NCI-H128 (cell line): ENCODE measurements around the gene PRSS21.

Experiments used
- DNase-seq: peaks from one replicate; lab custom pipeline; 2025; ENCODE audit not compliant: unreplicated experiment; lab: John Stamatoyannopoulos, UW

Gene PRSS21

GRCh38 chr16:2779978-2780898 lies 36.8 kb upstream of the PRSS21 start:
- DNase-seq = no peak

DNA sequence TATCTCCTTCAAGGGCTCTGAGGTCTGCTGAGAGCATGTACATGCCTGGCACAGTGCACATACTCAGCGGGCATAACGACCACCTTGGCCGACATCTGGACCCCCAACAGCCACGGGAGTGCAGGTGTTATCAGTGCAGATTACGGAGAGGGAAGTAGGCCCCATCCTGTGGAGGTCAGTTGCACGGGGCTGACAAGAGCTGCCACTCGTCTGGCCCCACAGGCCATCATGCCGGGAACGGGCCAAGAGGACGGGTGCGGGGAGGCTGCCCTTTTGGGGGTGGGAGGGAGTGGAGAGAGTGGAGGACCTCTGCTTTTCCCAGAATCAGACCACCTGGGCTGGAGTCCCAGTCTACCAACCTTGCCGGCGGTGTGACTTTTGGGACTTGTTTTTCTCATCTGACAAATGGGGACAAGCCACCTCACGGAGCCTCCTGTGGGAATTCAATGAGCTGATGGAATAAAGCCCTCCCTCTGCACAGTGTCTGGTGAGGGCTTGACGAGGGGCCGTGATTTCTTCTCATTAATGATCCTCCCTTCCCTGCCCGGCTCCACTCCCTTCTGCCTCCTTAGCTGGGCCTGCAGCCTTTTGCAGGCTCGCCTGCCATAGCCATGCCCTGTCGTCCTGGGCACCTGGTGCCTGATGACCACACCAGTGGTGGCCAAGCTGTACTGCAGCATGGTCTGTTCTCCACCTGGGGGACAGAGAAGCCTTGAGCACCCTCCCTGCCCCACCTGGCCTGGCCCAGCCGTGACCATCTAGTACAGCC lies 34.3 kb upstream of the PRSS21 start:
- DNase-seq = no peak

GRCh38 chr16:2783581-2784357 lies 33.3 kb upstream of the PRSS21 start:
- DNase-seq = no peak

GRCh38 chr16:2784358-2785100 lies 32.5 kb upstream of the PRSS21 start:
- no peak for DNase-seq

DNA sequence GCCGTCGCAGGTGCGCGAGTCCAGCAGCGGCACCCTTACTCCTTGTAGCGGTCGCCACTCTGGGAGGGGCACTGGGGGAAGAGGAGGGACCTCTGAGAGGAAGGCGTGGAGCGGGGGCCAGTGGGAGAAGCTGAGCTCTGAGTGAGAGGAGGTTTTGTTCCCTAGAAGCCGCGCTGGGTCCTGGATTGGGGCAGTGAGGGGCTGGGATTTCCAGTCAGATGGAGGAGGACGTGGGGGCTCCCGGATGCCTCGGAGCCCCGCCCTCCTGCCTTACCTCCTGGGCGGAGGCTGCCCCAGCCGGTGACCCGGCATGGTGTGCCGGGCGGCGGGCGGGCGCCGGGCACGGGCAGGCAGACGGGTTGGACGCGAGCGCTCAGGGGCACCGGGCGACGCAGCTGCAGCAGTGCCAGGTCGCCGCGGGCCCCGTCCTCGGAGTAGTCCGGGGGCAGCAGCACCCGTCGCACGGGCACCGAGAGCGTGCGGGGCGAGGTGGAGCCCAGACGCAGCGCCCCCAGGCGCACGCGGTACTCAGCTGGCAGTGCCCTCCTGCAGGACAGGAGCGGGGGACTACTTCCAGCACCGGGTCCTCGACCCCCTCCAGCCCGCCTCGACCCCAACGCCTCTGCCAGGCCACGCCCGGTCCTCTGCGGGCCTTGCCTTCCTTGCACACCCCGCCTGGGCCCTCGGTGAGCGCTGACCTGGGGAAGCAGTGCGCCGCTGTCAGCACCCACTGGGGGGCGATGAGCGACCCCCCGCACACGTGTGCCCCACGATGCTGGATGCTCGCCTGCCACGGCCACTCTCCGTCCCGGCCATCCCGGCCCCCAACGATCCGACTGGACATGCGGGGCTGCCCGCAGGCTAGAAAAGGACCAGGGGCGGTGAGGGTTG lies 31.7 kb upstream of the PRSS21 start:
- no peak for DNase-seq

DNA sequence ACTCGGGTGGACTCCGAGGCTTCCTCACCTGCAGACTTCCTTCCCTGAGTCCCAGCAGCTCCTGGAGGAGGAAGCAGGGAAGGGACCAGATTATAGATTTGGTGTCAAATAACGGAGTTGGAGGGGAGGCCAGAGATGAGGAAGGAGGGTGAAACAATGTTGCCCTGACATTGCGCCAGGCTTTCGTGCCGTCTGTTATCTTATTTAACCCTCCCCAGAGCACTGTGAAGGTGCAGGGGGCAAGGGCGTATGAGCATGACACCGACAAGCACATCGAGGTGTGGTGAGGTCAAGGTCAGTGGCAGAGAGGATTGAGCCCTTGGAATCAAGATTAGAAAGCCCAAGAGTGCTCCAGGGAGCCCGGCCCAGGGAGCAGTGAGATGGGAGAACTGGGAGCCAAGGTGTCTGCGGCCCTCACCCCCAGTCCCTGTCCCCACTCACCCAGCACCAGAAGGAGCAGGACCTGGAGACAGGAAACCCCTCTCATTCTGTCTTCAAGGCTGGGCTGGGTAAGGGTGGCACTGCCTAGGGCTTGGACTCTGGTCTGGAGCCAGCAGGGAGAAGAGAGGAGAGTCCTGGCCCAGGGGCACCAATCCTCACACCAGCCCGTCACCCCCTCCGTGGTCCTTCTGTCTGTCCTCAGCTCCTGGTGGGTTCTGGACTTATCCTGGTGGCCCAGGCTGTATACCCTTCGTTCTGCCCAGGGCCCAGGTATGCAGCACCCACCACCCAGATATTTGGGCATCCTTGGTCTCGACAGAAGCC lies 30.8 kb upstream of the PRSS21 start:
- no peak for DNase-seq

- no peak for DNase-seq
These were observed 30.2 kb upstream of the PRSS21 start for GRCh38 chr16:2786826-2787151.

GRCh38 chr16:2787406-2787805 lies 29.6 kb upstream of the PRSS21 start, which contains the start of gene PRSS33:
Gene PRSS33, minus strand, starts transcription at chr16:2787560. Its CDS starts 1,013 bp downstream, at chr16:2786547.
- DNase-seq = no peak

DNA sequence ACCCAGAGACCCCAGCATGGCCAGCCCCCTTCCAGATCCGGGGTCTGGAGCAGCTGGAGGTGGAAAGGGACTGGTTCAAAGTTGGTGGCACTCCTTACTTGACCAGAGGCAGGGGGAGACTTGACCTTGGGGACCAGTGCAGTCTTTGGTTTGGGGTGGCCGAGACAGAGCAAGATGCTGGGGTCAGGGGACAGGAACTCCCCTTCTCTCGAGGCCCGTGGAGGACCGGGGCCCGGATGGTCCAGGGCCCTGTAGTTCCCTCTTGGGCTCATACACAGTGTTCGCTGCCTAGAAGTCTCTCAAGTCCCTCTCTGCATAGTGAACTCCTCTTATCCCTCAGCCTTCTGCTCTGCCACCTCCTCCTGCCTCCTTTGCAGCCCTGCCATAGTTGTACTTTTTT lies 29.1 kb upstream of the PRSS21 start:
- no peak for DNase-seq

- DNase-seq = no peak
These were observed 26.4 kb upstream of the PRSS21 start for GRCh38 chr16:2790631-2791030.

GRCh38 chr16:2791174-2791573 lies 25.9 kb upstream of the PRSS21 start:
- DNase-seq = no peak

DNA sequence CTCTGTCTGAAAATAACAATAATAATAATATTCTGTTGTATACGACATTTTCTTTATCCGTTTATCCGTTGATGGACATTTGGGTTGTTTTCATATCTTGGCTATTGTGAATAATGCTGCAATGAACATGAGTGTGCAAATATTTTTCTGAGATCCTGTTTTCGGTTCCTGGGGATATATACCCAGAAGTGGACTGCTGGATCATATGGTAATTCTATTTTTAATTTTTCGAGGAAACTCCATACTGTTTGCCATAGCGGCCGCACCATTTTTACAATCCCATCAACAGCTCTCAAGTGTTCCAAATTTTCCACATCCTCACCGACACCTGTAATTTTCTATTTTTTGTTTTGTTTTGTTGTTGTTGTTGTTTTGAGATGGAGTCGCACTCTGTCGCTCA lies 24.1 kb upstream of the PRSS21 start:
- DNase-seq = no peak

GRCh38 chr16:2795395-2796143 lies 21.5 kb upstream of the PRSS21 start:
- no peak for DNase-seq

- no peak for DNase-seq
These were observed 18.3 kb upstream of the PRSS21 start for GRCh38 chr16:2798723-2799204.

DNA sequence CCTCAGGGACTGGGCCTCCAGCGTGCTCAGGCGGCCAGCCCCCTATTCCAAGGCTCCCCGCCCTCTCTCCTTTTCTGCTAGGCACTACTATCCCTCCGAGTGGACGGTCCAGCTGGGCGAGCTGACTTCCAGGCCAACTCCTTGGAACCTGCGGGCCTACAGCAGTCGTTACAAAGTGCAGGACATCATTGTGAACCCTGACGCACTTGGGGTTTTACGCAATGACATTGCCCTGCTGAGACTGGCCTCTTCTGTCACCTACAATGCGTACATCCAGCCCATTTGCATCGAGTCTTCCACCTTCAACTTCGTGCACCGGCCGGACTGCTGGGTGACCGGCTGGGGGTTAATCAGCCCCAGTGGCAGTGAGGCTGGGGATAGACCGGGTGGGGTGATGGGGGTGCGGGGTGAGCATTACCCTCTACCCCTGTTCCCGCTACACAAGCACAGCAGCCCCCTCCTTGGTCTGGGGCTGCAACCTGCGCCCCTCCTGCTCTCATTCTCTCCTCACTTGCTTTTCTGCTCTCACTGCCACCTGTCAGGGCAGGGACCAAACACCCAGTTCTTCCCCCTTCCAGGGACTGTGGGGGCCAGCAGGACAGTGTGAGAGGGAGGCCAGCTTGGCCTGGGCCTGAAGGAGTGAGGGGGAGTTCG lies 17.7 kb upstream of the PRSS21 start:
- DNase-seq = no peak

DNA sequence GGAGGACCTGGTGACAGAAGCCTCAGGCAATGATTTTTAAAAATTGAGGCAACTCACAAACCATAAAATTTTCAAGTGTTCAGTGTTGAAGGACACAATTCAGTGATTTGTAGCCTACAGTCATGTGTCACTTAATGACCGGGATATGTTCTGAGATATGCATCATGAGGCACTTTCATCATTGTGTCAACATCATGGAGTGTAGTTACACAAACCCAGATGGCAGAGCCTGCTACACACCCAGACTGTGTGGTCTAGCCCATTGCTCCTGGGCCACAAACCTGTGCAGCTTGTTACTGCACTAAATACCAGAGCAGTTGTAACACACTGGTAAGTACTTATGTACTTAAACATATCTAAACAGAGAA lies 17.2 kb upstream of the PRSS21 start:
- DNase-seq = no peak

DNA sequence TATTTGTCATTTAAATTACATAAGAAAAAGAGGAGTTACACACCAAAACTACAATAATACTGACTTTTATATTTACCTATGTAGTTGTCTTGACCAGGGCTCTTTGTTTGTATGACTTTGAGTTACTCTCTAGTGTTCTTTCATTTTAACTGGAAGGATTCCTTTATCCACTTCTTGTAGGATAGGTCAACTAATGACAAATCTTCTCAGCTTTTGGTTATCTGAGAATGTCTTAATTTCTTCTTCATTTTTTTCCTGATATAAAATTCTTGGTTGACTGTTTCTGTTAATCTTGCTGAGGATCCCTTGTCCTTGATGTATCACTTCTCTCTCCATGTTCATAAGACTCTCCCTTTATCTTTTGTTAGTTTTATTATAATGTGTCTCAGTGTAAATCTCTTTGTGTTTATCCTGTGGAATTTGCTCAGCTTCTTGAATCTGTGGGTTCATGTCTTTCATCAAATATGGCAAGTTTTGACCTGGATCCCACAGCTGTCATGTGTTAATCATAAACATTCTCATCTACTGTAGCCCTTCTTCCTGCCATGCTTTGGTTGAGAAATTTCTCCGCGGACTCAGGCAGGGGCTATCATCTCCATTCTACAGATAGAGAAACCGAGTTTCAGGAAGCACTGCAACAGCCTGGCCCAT lies 13.4 kb upstream of the PRSS21 start:
- DNase-seq = no peak
